Measurements from ENCODE around the gene LIPA.
"Not testable (repeated sequence)": the region's sequence is repeated elsewhere in the genome, so short reads cannot be mapped to it uniquely, and the experiment has no call there.

Gene LIPA

GRCh38 chr10:89206402-89207180 is 45.0 kb downstream of the LIPA start:
- DNase-seq (ENCODE audit: extremely low read depth, low read depth): no peak
- TF ChIP-seq CTCF (IDR thresholded peaks at IDR 0.05; ENCODE audit: low read depth, low read length): no peak; the same call in none of the 2 replicates

- no peak for TF ChIP-seq CTCF (IDR thresholded peaks at IDR 0.05; ENCODE audit: low read depth, low read length)
- DNase-seq (ENCODE audit: extremely low read depth, low read depth): no peak
Observed at GRCh38 chr10:89204621-89205185, 46.9 kb downstream of the LIPA start.

- TF ChIP-seq CTCF (IDR thresholded peaks at IDR 0.05; ENCODE audit: low read depth, low read length): no peak
- no peak for DNase-seq (ENCODE audit: extremely low read depth, low read depth)
Observed at GRCh38 chr10:89203237-89203636, 48.3 kb downstream of the LIPA start.

GRCh38 chr10:89202033-89202425 is 49.5 kb downstream of the LIPA start:
- no peak for TF ChIP-seq CTCF (IDR thresholded peaks at IDR 0.05; ENCODE audit: low read depth, low read length)
- no peak for DNase-seq (ENCODE audit: extremely low read depth, low read depth)

- no peak for DNase-seq (ENCODE audit: extremely low read depth, low read depth)
- no peak for TF ChIP-seq CTCF (IDR thresholded peaks at IDR 0.05; ENCODE audit: low read depth, low read length)
Observed at GRCh38 chr10:89201345-89202032, 50.1 kb downstream of the LIPA start.

GRCh38 chr10:89197473-89197872 is 54.1 kb downstream of the LIPA start:
- DNase-seq (ENCODE audit: extremely low read depth, low read depth): no peak
- TF ChIP-seq CTCF (IDR thresholded peaks at IDR 0.05; ENCODE audit: low read depth, low read length): no peak

- not testable (repeated sequence) for DNase-seq (ENCODE audit: extremely low read depth, low read depth)
Observed at GRCh38 chr10:89191301-89191700, 60.3 kb downstream of the LIPA start.

Data from AG09319 (cell line).